Upper lobe of left lung (tissue), 4 donors: ENCODE data around the gene GTPBP4.

Source experiments
- CTCF ChIP-seq, 6 experiments: fragments of 450-650 bp in 4 of 6; fragments of 200-600 bp in 2 of 6; sonication (generic) in 2 of 6; IDR thresholded peaks; one replicate each; pipeline ENCODE4 v1.5.1; 2016 to 2019; ENCODE audit warnings: antibody characterized with exemption in 6 of 6
- POLR2A ChIP-seq, 4 donors: fragments of 450-650 bp; IDR thresholded peaks; one replicate each; pipeline ENCODE4 v1.5.1; 2016 to 2017; ENCODE audit warnings: antibody characterized with exemption in 4 of 4, mild to moderate bottlenecking in 2 of 4

- TF ChIP-seq CTCF (IDR thresholded peaks at IDR 0.05) (no peak), POLR2A (IDR thresholded peaks at IDR 0.05) (no peak)
Observed at GRCh38 chr10:971613-972012, 16.6 kb upstream of the GTPBP4 start.
